ENCODE measurements around the gene NAPG. TPM values are rescaled to one million over a fixed set of nuclear protein-coding genes. Genes with fewer than 3 reads are reported as not detected.

NAPG gene
- total and polyA plus RNA-seq, 4 donors, result 8.1 to 23.0 (median 14.6) TPM

- whole genome bisulfite sequencing, result 31% methylated on average over 3 of the region's 3 CpGs
- no peaks in the 10 kb centered on the region for H3K36me3 ChIP-seq (ENCODE audit: control insufficient read depth in 4 of 4, insufficient read depth in 3 of 4, low read depth in 1 of 4, low read length in 3 of 4)
Observed at GRCh38 chr18:10514082-10514481, 11.7 kb upstream of the NAPG start.

More at GRCh38 chr18:10514082-10514481, 11.7 kb upstream of the NAPG start:
- no peak overlapping the region for H3K27ac ChIP-seq (ENCODE audit: low read depth in 1 of 2, low read length in 2 of 2)
- no peak overlapping the region for H3K4me3 ChIP-seq (ENCODE audit: low read depth in 1 of 3, low read length in 3 of 3)
- peaks cover 0 to 6% (median 0%) of the 10 kb centered on the region in 4 donors for H3K9me3 ChIP-seq (ENCODE audit: control insufficient read depth in 4 of 4, low read length in 3 of 4)
- H3K27me3 ChIP-seq (ENCODE audit: control insufficient read depth in 4 of 4, insufficient read depth in 4 of 4, low read length in 3 of 4), result peaks cover 0 to 5% (median 0%) of the 10 kb centered on the region in 4 donors
- no peak for DNase-seq (ENCODE audit: low spot score)
- H3K9ac ChIP-seq (ENCODE audit: low read depth in 1 of 2, low read length in 2 of 2), result no peak overlapping the region
- TF ChIP-seq HNF4A (conservative IDR thresholded peaks at IDR 0.05) (no peak), RXRA (IDR thresholded peaks at IDR 0.05) (no peak), EGR1 (IDR thresholded peaks at IDR 0.05; ENCODE audit: low read depth in 2 of 2) (no peak), FOXA1 (IDR thresholded peaks at IDR 0.05) (no peak), ZBTB33 (IDR thresholded peaks at IDR 0.05) (no peak), TAF1 (conservative IDR thresholded peaks at IDR 0.05) (no peak), HNF4G (IDR thresholded peaks at IDR 0.05) (no peak), SP1 (IDR thresholded peaks at IDR 0.05) (no peak), JUND (IDR thresholded peaks at IDR 0.05) (no peak), FOXA2 (IDR thresholded peaks at IDR 0.05) (no peak), RAD21 (IDR thresholded peaks at IDR 0.05) (no peak), GABPA (IDR thresholded peaks at IDR 0.05 in 1 of 2, conservative IDR thresholded peaks at IDR 0.05 in 1 of 2) (no peak), NR2F2 (IDR thresholded peaks at IDR 0.05) (no peak), YY1 (IDR thresholded peaks at IDR 0.05) (no peak)
- TF ChIP-seq, protein P1, sequence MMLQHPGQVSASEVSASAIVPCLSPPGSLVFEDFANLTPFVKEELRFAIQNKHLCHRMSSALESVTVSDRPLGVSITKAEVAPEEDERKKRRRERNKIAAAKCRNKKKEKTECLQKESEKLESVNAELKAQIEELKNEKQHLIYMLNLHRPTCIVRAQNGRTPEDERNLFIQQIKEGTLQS (IDR thresholded peaks at IDR 0.05), result no peak
- TF ChIP-seq, protein P2, sequence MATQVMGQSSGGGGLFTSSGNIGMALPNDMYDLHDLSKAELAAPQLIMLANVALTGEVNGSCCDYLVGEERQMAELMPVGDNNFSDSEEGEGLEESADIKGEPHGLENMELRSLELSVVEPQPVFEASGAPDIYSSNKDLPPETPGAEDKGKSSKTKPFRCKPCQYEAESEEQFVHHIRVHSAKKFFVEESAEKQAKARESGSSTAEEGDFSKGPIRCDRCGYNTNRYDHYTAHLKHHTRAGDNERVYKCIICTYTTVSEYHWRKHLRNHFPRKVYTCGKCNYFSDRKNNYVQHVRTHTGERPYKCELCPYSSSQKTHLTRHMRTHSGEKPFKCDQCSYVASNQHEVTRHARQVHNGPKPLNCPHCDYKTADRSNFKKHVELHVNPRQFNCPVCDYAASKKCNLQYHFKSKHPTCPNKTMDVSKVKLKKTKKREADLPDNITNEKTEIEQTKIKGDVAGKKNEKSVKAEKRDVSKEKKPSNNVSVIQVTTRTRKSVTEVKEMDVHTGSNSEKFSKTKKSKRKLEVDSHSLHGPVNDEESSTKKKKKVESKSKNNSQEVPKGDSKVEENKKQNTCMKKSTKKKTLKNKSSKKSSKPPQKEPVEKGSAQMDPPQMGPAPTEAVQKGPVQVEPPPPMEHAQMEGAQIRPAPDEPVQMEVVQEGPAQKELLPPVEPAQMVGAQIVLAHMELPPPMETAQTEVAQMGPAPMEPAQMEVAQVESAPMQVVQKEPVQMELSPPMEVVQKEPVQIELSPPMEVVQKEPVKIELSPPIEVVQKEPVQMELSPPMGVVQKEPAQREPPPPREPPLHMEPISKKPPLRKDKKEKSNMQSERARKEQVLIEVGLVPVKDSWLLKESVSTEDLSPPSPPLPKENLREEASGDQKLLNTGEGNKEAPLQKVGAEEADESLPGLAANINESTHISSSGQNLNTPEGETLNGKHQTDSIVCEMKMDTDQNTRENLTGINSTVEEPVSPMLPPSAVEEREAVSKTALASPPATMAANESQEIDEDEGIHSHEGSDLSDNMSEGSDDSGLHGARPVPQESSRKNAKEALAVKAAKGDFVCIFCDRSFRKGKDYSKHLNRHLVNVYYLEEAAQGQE (IDR thresholded peaks at IDR 0.05), result no peak
- TF ChIP-seq, protein P3, sequence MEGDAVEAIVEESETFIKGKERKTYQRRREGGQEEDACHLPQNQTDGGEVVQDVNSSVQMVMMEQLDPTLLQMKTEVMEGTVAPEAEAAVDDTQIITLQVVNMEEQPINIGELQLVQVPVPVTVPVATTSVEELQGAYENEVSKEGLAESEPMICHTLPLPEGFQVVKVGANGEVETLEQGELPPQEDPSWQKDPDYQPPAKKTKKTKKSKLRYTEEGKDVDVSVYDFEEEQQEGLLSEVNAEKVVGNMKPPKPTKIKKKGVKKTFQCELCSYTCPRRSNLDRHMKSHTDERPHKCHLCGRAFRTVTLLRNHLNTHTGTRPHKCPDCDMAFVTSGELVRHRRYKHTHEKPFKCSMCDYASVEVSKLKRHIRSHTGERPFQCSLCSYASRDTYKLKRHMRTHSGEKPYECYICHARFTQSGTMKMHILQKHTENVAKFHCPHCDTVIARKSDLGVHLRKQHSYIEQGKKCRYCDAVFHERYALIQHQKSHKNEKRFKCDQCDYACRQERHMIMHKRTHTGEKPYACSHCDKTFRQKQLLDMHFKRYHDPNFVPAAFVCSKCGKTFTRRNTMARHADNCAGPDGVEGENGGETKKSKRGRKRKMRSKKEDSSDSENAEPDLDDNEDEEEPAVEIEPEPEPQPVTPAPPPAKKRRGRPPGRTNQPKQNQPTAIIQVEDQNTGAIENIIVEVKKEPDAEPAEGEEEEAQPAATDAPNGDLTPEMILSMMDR (IDR thresholded peaks at IDR 0.05; ENCODE audit: low read depth, low read length, missing input control), result no peak
- TF ChIP-seq, protein P4, sequence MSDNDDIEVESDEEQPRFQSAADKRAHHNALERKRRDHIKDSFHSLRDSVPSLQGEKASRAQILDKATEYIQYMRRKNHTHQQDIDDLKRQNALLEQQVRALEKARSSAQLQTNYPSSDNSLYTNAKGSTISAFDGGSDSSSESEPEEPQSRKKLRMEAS (IDR thresholded peaks at IDR 0.05), result no peak
- peaks cover 0 to 4% (median 4%) of the 10 kb centered on the region in 4 donors for H3K4me1 ChIP-seq (ENCODE audit: control insufficient read depth in 4 of 4, insufficient read depth in 4 of 4, low read length in 3 of 4)
